Muscle layer of duodenum (tissue), 2 donors: ENCODE results near the gene GPR35.
A peak's percentile ranks its signal among the peaks of the same experiment; 100 is the strongest.

Source experiments
- H3K27ac ChIP-seq: one replicate; pipeline ENCODE4 v1.7.0; 2013; ENCODE audit warnings: mild to moderate bottlenecking, low read length
- H3K27me3 ChIP-seq: one replicate; pipeline ENCODE4 v1.7.0; 2013; ENCODE audit warnings: low read depth, mild to moderate bottlenecking, control low read depth, low read length
- H3K36me3 ChIP-seq, 2 donors: one replicate each; pipeline ENCODE4 v1.7.0; 2013; ENCODE audit warnings: low read length in 2 of 2, control low read depth in 1 of 2, mild to moderate bottlenecking in 1 of 2; ENCODE audit not compliant: insufficient read depth in 2 of 2, control insufficient read depth in 1 of 2
- H3K4me1 ChIP-seq, 2 donors: one replicate each; pipeline ENCODE4 v1.7.0; 2013; ENCODE audit warnings: low read length in 2 of 2, mild to moderate bottlenecking in 2 of 2, control low read depth in 1 of 2, moderate library complexity in 1 of 2; ENCODE audit not compliant: insufficient read depth in 2 of 2, control insufficient read depth in 1 of 2
- H3K4me3 ChIP-seq, 2 donors: one replicate each; pipeline ENCODE4 v1.7.0; 2013; ENCODE audit warnings: low read length in 2 of 2, low read depth in 1 of 2, mild to moderate bottlenecking in 1 of 2
- H3K9me3 ChIP-seq, 2 donors: one replicate each; pipeline ENCODE4 v1.7.0; 2013; ENCODE audit warnings: low read length in 2 of 2, control low read depth in 1 of 2, mild to moderate bottlenecking in 1 of 2; ENCODE audit not compliant: control insufficient read depth in 1 of 2
- donor health status: healthy.

GPR35 gene

GRCh38 chr2:240597419-240598181, 27.7 kb upstream of the GPR35 start:
- Histone ChIP-seq H3K4me3 (no peak overlapping the region), H3K27ac (no peak overlapping the region), H3K9me3 (no peaks in the 10 kb centered on the region), H3K4me1 (no peaks in the 10 kb centered on the region), H3K36me3 (peaks cover 0 to 43% of the 10 kb centered on the region in 2 donors), H3K27me3 (no peaks in the 10 kb centered on the region)

GRCh38 chr2:240598311-240598911, 26.9 kb upstream of the GPR35 start:
- Histone ChIP-seq H3K9me3 (no peaks in the 10 kb centered on the region), H3K4me3 (no peak overlapping the region), H3K27ac (no peak overlapping the region), H3K4me1 (no peaks in the 10 kb centered on the region), H3K27me3 (no peaks in the 10 kb centered on the region), H3K36me3 (peaks cover 0 to 46% of the 10 kb centered on the region in 2 donors)

- peaks cover 0 to 43% of the 10 kb centered on the region in 2 donors for H3K36me3 ChIP-seq
- no peak overlapping the region for H3K4me3 ChIP-seq
- no peaks in the 10 kb centered on the region for H3K9me3 ChIP-seq
- H3K27ac ChIP-seq = no peak overlapping the region
- no peaks in the 10 kb centered on the region for H3K27me3 ChIP-seq
- H3K4me1 ChIP-seq = peaks cover 0 to 2% of the 10 kb centered on the region in 2 donors
These were observed 26.1 kb upstream of the GPR35 start for GRCh38 chr2:240599141-240599583.

GRCh38 chr2:240600451-240600961, 24.8 kb upstream of the GPR35 start:
- H3K9me3 ChIP-seq = no peaks in the 10 kb centered on the region
- H3K27me3 ChIP-seq = no peaks in the 10 kb centered on the region
- H3K4me3 ChIP-seq = no peak overlapping the region
- no peak overlapping the region for H3K27ac ChIP-seq
- H3K36me3 ChIP-seq = peaks cover 0 to 35% of the 10 kb centered on the region in 2 donors
- peaks cover 0 to 5% of the 10 kb centered on the region in 2 donors for H3K4me1 ChIP-seq

- H3K4me3 ChIP-seq = no peak overlapping the region
- peaks cover 0 to 30% of the 10 kb centered on the region in 2 donors for H3K36me3 ChIP-seq
- no peaks in the 10 kb centered on the region for H3K27me3 ChIP-seq
- no peak overlapping the region for H3K27ac ChIP-seq
- no peaks in the 10 kb centered on the region for H3K9me3 ChIP-seq
- peaks cover 0 to 5% of the 10 kb centered on the region in 2 donors for H3K4me1 ChIP-seq
These were observed 24.0 kb upstream of the GPR35 start for GRCh38 chr2:240601061-240601830.

GRCh38 chr2:240601831-240602160, 23.5 kb upstream of the GPR35 start:
- H3K27me3 ChIP-seq = no peaks in the 10 kb centered on the region
- no peak overlapping the region for H3K4me3 ChIP-seq
- H3K4me1 ChIP-seq = peaks cover 0 to 5% of the 10 kb centered on the region in 2 donors
- no peak overlapping the region for H3K27ac ChIP-seq
- no peaks in the 10 kb centered on the region for H3K9me3 ChIP-seq
- peaks cover 0 to 24% of the 10 kb centered on the region in 2 donors for H3K36me3 ChIP-seq

GRCh38 chr2:240602266-240603050, 22.8 kb upstream of the GPR35 start:
- Histone ChIP-seq H3K27ac (no peak overlapping the region), H3K27me3 (no peaks in the 10 kb centered on the region), H3K4me3 (no peak overlapping the region), H3K4me1 (peaks cover 0 to 5% of the 10 kb centered on the region in 2 donors), H3K9me3 (no peaks in the 10 kb centered on the region), H3K36me3 (peaks cover 0 to 23% of the 10 kb centered on the region in 2 donors)

- Histone ChIP-seq H3K9me3 (no peaks in the 10 kb centered on the region), H3K27ac (no peak overlapping the region), H3K4me3 (no peak overlapping the region), H3K27me3 (no peaks in the 10 kb centered on the region), H3K36me3 (peaks cover 0 to 19% of the 10 kb centered on the region in 2 donors), H3K4me1 (peaks cover 0 to 5% of the 10 kb centered on the region in 2 donors)
These were observed 22.0 kb upstream of the GPR35 start for GRCh38 chr2:240603081-240603835.

GRCh38 chr2:240603846-240604245, 21.4 kb upstream of the GPR35 start:
- Histone ChIP-seq H3K4me3 (no peak overlapping the region), H3K27ac (no peak overlapping the region), H3K9me3 (no peaks in the 10 kb centered on the region)

GRCh38 chr2:240604291-240604938, 20.9 kb upstream of the GPR35 start:
- H3K27ac ChIP-seq = peak overlapping the region; percentile 67

More at GRCh38 chr2:240603846-240604245, 21.4 kb upstream of the GPR35 start:
- Histone ChIP-seq H3K36me3 (peaks cover 0 to 13% of the 10 kb centered on the region in 2 donors), H3K27me3 (no peaks in the 10 kb centered on the region), H3K4me1 (peaks cover 0 to 5% of the 10 kb centered on the region in 2 donors)

More at GRCh38 chr2:240604291-240604938, 20.9 kb upstream of the GPR35 start:
- peaks cover 0 to 5% of the 10 kb centered on the region in 2 donors for H3K4me1 ChIP-seq
- no peaks in the 10 kb centered on the region for H3K27me3 ChIP-seq
- H3K4me3 ChIP-seq = peak overlapping the region in 1 of 2 donors; percentile 16
- H3K9me3 ChIP-seq = no peaks in the 10 kb centered on the region
- H3K36me3 ChIP-seq = peaks cover 0 to 7% of the 10 kb centered on the region in 2 donors
